T-helper 2 cell treated with Interferon-gamma antibody and Interleukin-4, amounts not matched to agents 5 μg/mL and 100 μg/mL, for 36 hours (primary cell): ENCODE data around the gene FAM114A2.
"Not testable (repeated sequence)": the region's sequence is repeated elsewhere in the genome, so short reads cannot be mapped to it uniquely, and the experiment has no call there.

Experiments used
- DNase-seq: peaks from one replicate; pipeline ENCODE4 v3.0.0; 2021; ENCODE audit warnings: low spot score
- H3K27ac Mint-ChIP-seq: one replicate; pipeline ENCODE4 v1.8.0; 2021; ENCODE audit warnings: mild to moderate bottlenecking, mixed read lengths
- H3K27me3 Mint-ChIP-seq: one replicate; pipeline ENCODE4 v1.8.0; 2021; ENCODE audit warnings: low read depth, mixed read lengths
- H3K36me3 Mint-ChIP-seq: one replicate; pipeline ENCODE4 v1.8.0; 2021; ENCODE audit warnings: low read depth, mixed read lengths
- H3K4me1 Mint-ChIP-seq: one replicate; pipeline ENCODE4 v1.8.0; 2021; ENCODE audit warnings: low read depth, mixed read lengths
- H3K4me3 Mint-ChIP-seq: one replicate; pipeline ENCODE4 v1.8.0; 2022; ENCODE audit warnings: mild to moderate bottlenecking, moderate library complexity, mixed read lengths
- H3K9me3 Mint-ChIP-seq: one replicate; pipeline ENCODE4 v1.8.0; 2021; ENCODE audit warnings: mixed read lengths

The FAM114A2 gene

GRCh38 chr5:154038261-154038706 lies 426 bp downstream of the FAM114A2 start:
- H3K27me3 Mint-ChIP-seq: no peaks in the 10 kb centered on the region
- H3K4me3 Mint-ChIP-seq: peak overlapping the region; percentile 94
- H3K27ac Mint-ChIP-seq: peak overlapping the region; percentile 96
- H3K4me1 Mint-ChIP-seq: peaks cover 22% of the 10 kb centered on the region
- H3K9me3 Mint-ChIP-seq: no peaks in the 10 kb centered on the region
- peak; percentile 42 for DNase-seq
- H3K36me3 Mint-ChIP-seq: peaks cover 5% of the 10 kb centered on the region

DNA sequence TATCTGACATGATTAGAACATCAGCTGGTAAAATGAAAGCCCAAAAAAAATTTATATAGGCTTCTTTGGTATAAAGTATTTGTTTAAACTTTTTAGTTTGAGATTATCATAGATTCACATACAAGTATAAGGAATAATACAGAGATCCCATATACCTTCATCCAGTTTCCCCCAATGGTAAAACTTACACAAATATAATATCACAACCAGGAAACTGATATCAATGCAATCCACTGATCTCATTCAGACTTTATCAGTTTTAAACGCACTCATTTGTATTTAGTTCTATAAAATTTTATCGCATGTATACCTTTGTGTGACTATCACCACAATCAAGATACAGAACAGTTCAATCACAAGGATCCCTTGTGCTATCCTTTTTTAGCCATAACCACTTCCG lies 3.8 kb downstream of the FAM114A2 start:
- Mint-ChIP-seq H3K27ac (no peak overlapping the region), H3K9me3 (no peaks in the 10 kb centered on the region), H3K4me3 (no peak overlapping the region), H3K4me1 (peaks cover 11% of the 10 kb centered on the region), H3K36me3 (peaks cover 5% of the 10 kb centered on the region), H3K27me3 (no peaks in the 10 kb centered on the region)
- DNase-seq: no peak

- H3K27ac Mint-ChIP-seq: no peak overlapping the region
- H3K4me3 Mint-ChIP-seq: no peak overlapping the region
- H3K36me3 Mint-ChIP-seq: peaks cover 7% of the 10 kb centered on the region
- H3K4me1 Mint-ChIP-seq: peaks cover 4% of the 10 kb centered on the region
- H3K27me3 Mint-ChIP-seq: no peaks in the 10 kb centered on the region
- DNase-seq: no peak
- no peaks in the 10 kb centered on the region for H3K9me3 Mint-ChIP-seq
Observed at GRCh38 chr5:154031937-154032489, 6.7 kb downstream of the FAM114A2 start.

- no peak overlapping the region for H3K27ac Mint-ChIP-seq
- H3K36me3 Mint-ChIP-seq: peaks cover 26% of the 10 kb centered on the region
- H3K27me3 Mint-ChIP-seq: no peaks in the 10 kb centered on the region
- H3K9me3 Mint-ChIP-seq: no peaks in the 10 kb centered on the region
- DNase-seq: no peak
- no peak overlapping the region for H3K4me3 Mint-ChIP-seq
- H3K4me1 Mint-ChIP-seq: no peaks in the 10 kb centered on the region
Observed at GRCh38 chr5:154025951-154026350, 12.8 kb downstream of the FAM114A2 start.

DNA sequence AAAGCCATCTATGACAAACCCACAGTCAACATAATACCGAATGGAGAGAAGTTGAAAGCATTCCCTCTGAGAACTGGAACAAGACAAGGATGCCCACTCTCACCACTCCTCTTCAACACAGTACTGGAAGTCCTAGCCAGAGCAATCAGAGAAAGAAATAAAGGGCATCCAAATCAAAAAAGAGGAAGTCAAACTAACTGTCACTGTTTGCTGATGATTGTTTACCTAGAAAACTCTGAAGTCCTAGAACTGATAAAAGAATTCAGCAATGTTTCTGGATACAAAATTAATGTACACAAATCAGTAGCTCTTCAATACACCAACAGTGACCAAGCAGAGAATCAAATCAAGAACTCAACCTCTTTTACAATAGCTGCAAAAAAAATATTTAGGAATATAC lies 19.8 kb downstream of the FAM114A2 start:
- H3K36me3 Mint-ChIP-seq: peaks cover 51% of the 10 kb centered on the region
- H3K27me3 Mint-ChIP-seq, H3K27ac Mint-ChIP-seq, H3K4me3 Mint-ChIP-seq, DNase-seq, H3K4me1 Mint-ChIP-seq, H3K9me3 Mint-ChIP-seq: not testable (repeated sequence)

DNA sequence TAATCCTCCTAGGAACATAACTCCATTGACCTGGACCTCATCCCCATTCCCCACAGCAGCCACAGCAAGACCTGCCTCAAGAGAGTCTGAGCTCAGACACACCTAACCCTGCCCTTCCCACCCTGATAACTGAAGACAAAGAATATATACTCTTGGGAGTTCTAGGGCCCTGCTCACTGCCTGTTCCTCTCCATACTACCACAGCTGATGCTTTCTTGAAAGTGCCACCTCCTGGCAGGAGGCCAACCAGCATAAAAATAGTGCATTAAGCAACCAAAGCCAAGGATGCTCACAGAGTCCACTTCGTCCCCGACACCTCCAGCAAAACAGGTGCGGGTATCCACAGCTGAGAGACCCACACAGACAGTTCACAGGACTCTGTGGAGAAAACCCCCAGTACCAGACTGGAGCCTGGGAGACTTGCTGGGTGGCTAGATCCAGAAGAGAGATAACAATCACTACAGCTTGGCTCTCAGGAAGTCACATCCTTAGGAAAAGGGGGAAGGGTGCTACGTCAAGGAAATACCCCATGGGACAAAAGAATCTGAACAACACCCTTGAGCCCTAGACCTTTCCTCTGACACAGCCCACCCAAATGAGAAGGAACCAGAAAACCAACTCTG lies 23.5 kb downstream of the FAM114A2 start:
- no peak overlapping the region for H3K4me3 Mint-ChIP-seq
- H3K36me3 Mint-ChIP-seq: peaks cover 32% of the 10 kb centered on the region

DNA sequence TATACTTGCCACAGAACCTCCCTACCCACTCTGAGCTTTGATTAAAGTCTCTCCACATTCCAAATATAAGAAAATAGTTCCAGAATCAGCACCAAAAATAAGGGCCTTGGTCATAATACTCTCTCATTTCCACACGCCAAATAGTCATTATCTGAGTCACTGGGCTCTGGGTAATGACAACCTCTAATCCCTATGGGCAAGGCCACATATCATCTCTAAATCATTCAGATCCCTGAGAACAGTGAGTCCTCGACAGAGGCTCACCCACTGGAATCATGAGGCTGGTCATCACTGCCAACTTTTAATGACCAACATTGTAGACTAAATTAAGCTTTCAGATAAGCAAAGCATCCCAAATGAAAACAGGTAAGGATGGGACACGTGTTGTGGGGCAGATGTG lies 28.1 kb downstream of the FAM114A2 start:
- Mint-ChIP-seq H3K27me3 (no peaks in the 10 kb centered on the region), H3K36me3 (peaks cover 2% of the 10 kb centered on the region)
- DNase-seq: no peak

More for the DNA sequence above, 23.5 kb downstream of the FAM114A2 start:
- no peaks in the 10 kb centered on the region for H3K27me3 Mint-ChIP-seq
- H3K27ac Mint-ChIP-seq: no peak overlapping the region
- peaks cover 4% of the 10 kb centered on the region for H3K4me1 Mint-ChIP-seq
- no peak for DNase-seq
- no peaks in the 10 kb centered on the region for H3K9me3 Mint-ChIP-seq

GRCh38 chr5:154005648-154006047 lies 33.1 kb downstream of the FAM114A2 start:
- H3K9me3 Mint-ChIP-seq: no peaks in the 10 kb centered on the region

More for the DNA sequence above, 28.1 kb downstream of the FAM114A2 start:
- H3K27ac Mint-ChIP-seq: no peak overlapping the region
- no peak overlapping the region for H3K4me3 Mint-ChIP-seq
- H3K9me3 Mint-ChIP-seq: no peaks in the 10 kb centered on the region
- no peaks in the 10 kb centered on the region for H3K4me1 Mint-ChIP-seq

GRCh38 chr5:154002511-154003020 lies 36.1 kb downstream of the FAM114A2 start:
- H3K27ac Mint-ChIP-seq: no peak overlapping the region
- H3K4me3 Mint-ChIP-seq: no peak overlapping the region
- no peak for DNase-seq
- no peaks in the 10 kb centered on the region for H3K9me3 Mint-ChIP-seq
- H3K36me3 Mint-ChIP-seq: peaks cover 14% of the 10 kb centered on the region
- no peaks in the 10 kb centered on the region for H3K27me3 Mint-ChIP-seq
- no peaks in the 10 kb centered on the region for H3K4me1 Mint-ChIP-seq

More at GRCh38 chr5:154005648-154006047, 33.1 kb downstream of the FAM114A2 start:
- H3K4me1 Mint-ChIP-seq: no peaks in the 10 kb centered on the region
- peaks cover 7% of the 10 kb centered on the region for H3K36me3 Mint-ChIP-seq
- no peak for DNase-seq
- H3K27ac Mint-ChIP-seq: no peak overlapping the region
- no peaks in the 10 kb centered on the region for H3K27me3 Mint-ChIP-seq
- H3K4me3 Mint-ChIP-seq: no peak overlapping the region

GRCh38 chr5:154002093-154002492 lies 36.6 kb downstream of the FAM114A2 start:
- no peak overlapping the region for H3K27ac Mint-ChIP-seq
- no peak for DNase-seq
- H3K9me3 Mint-ChIP-seq: no peaks in the 10 kb centered on the region
- H3K4me1 Mint-ChIP-seq: no peaks in the 10 kb centered on the region
- no peaks in the 10 kb centered on the region for H3K27me3 Mint-ChIP-seq
- no peak overlapping the region for H3K4me3 Mint-ChIP-seq
- peaks cover 14% of the 10 kb centered on the region for H3K36me3 Mint-ChIP-seq

GRCh38 chr5:154000703-154001102 lies 38.0 kb downstream of the FAM114A2 start:
- Mint-ChIP-seq H3K27me3 (no peaks in the 10 kb centered on the region), H3K27ac (no peak overlapping the region), H3K36me3 (peaks cover 19% of the 10 kb centered on the region), H3K4me3 (no peak overlapping the region), H3K4me1 (no peaks in the 10 kb centered on the region), H3K9me3 (no peaks in the 10 kb centered on the region)
- no peak for DNase-seq

DNA sequence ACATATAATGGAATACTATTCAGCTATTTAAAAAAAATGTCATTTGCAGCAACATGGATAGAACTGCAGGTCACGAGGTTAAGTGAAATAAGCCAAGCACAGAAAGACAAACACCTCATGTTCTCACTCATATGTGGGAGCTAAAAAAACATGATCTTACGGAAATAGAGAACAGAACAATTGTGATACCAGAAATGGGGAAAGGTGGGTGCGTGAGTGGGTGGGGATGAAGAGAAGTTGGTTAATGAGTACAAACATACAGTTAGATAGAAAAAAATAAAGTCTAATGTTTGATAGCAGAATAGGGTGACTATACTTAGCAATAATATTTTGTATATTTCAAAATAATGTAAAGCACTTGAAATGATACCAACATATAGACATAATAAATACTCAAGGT lies 38.7 kb downstream of the FAM114A2 start:
- no peak for DNase-seq
- peaks cover 21% of the 10 kb centered on the region for H3K36me3 Mint-ChIP-seq
- H3K4me1 Mint-ChIP-seq: no peaks in the 10 kb centered on the region
- H3K9me3 Mint-ChIP-seq: no peaks in the 10 kb centered on the region
- no peaks in the 10 kb centered on the region for H3K27me3 Mint-ChIP-seq
- H3K27ac Mint-ChIP-seq: no peak overlapping the region
- no peak overlapping the region for H3K4me3 Mint-ChIP-seq

DNA sequence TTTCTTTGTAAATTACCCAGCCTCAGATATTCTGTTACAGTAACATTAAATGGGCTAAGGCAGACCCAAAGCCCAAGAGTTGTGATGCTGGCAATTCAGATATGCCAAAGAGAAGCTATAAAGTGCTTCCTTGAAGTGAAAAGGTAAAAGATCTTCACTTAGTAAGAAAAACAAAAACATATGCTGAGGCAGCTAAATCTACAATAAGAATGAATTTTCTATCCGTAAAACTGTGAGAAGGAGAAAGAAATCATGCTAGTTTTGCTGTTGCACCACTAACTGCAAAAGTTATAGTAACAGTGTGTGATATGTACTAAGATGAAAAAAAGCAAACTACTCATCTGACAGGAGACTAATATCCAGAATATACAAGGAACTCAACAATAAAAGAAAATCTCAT lies 39.9 kb downstream of the FAM114A2 start:
- H3K4me1 Mint-ChIP-seq: no peaks in the 10 kb centered on the region
- no peaks in the 10 kb centered on the region for H3K9me3 Mint-ChIP-seq
- H3K4me3 Mint-ChIP-seq: no peak overlapping the region
- no peak for DNase-seq
- H3K27me3 Mint-ChIP-seq: no peaks in the 10 kb centered on the region
- peaks cover 21% of the 10 kb centered on the region for H3K36me3 Mint-ChIP-seq
- no peak overlapping the region for H3K27ac Mint-ChIP-seq

DNA sequence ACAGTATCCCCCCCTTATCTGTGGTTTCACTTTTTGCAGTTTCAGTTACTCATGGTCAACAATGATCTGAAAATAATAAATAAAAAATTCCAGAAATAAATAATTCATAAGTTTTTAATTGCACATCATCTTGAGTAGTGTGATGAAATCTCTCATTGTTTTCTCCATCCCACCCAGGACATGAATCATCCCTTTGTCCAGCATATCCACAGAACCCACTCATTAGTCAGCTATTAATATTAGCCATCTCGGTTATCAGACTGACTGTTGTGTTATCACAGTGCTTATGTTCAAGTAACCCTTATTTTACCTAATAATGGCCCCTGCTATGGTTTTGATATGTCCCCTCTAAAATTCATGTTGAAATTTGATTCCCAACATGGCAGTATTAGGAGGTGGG lies 40.7 kb downstream of the FAM114A2 start:
- Mint-ChIP-seq H3K9me3 (no peaks in the 10 kb centered on the region), H3K4me3 (no peak overlapping the region), H3K36me3 (peaks cover 21% of the 10 kb centered on the region), H3K27ac (no peak overlapping the region), H3K4me1 (no peaks in the 10 kb centered on the region), H3K27me3 (no peaks in the 10 kb centered on the region)
- no peak for DNase-seq

GRCh38 chr5:153991168-153991567 lies 47.5 kb downstream of the FAM114A2 start:
- peaks cover 13% of the 10 kb centered on the region for H3K36me3 Mint-ChIP-seq
- no peaks in the 10 kb centered on the region for H3K9me3 Mint-ChIP-seq
- no peaks in the 10 kb centered on the region for H3K27me3 Mint-ChIP-seq
- no peak overlapping the region for H3K27ac Mint-ChIP-seq
- H3K4me3 Mint-ChIP-seq: no peak overlapping the region
- no peak for DNase-seq
- H3K4me1 Mint-ChIP-seq: no peaks in the 10 kb centered on the region
